Activated naive CD8-positive, alpha-beta T cell treated with anti-CD3 and anti-CD28 coated beads, Interleukin-2, amount 10 ng/mL, durations not matched to agents 7 days and 5 days (primary cell): ENCODE data around the gene GIGYF2. TPM values are rescaled to one million over a fixed set of nuclear protein-coding genes. Genes with fewer than 3 reads are reported as not detected.

Experiments used
- ATAC-seq: fragments of 150-1000 bp; cut with Tn5 transposase; one replicate; pipeline ENCODE4 v1.10.0; 2021; ENCODE audit warnings: low read depth, moderate library complexity
- POLR2A ChIA-PET: fragments of 350-600 bp; sonication (Branson Sonifier 250); formaldehyde crosslinking; loops from one replicate; lab custom pipeline; 2021; ENCODE audit warnings: antibody characterized with exemption; lab: Charles Lee
- DNase-seq: peaks from one replicate; pipeline ENCODE4 v3.0.0; 2021
- H3K27ac Mint-ChIP-seq: one replicate; pipeline ENCODE4 v1.8.0; 2022; ENCODE audit warnings: mild to moderate bottlenecking, mixed read lengths
- H3K27me3 Mint-ChIP-seq: one replicate; pipeline ENCODE4 v1.8.0; 2022; ENCODE audit warnings: mild to moderate bottlenecking, moderate library complexity, mixed read lengths
- H3K36me3 Mint-ChIP-seq: one replicate; pipeline ENCODE4 v1.8.0; 2021; ENCODE audit warnings: mild to moderate bottlenecking, mixed read lengths
- H3K4me1 Mint-ChIP-seq: one replicate; pipeline ENCODE4 v1.8.0; 2021; ENCODE audit warnings: mixed read lengths
- H3K4me3 Mint-ChIP-seq: one replicate; pipeline ENCODE4 v1.8.0; 2022; ENCODE audit warnings: mild to moderate bottlenecking, moderate library complexity, mixed read lengths
- H3K9me3 Mint-ChIP-seq: one replicate; pipeline ENCODE4 v1.8.0; 2021; ENCODE audit warnings: mixed read lengths
- total RNA-seq, 2 experiments: library from RNA; stranded (reverse); gene quantifications; one replicate each; pipeline ENCODE4 v1.2.3, GENCODE V29; 2021

GIGYF2 gene
- total RNA-seq, 2 experiments from 2014 or later, result 66.8 to 67.5 TPM

GRCh38 chr2:232888839-232889529 is 191.9 kb downstream of the GIGYF2 start:
- POLR2A ChIA-PET, result no interaction called here
- peaks cover 3% of the 10 kb centered on the region for H3K4me1 Mint-ChIP-seq
- no peaks in the 10 kb centered on the region for H3K9me3 Mint-ChIP-seq
- no peak overlapping the region for H3K4me3 Mint-ChIP-seq
- DNase-seq, result peak; percentile 20
- ATAC-seq, result no peak
- H3K27me3 Mint-ChIP-seq, result peaks cover 3% of the 10 kb centered on the region
- no peaks in the 10 kb centered on the region for H3K36me3 Mint-ChIP-seq
- no peak overlapping the region for H3K27ac Mint-ChIP-seq

- Mint-ChIP-seq H3K4me3 (no peak overlapping the region), H3K4me1 (peaks cover 3% of the 10 kb centered on the region), H3K9me3 (no peaks in the 10 kb centered on the region), H3K27ac (no peak overlapping the region), H3K36me3 (no peaks in the 10 kb centered on the region), H3K27me3 (peaks cover 3% of the 10 kb centered on the region)
- peak; percentile 15 for DNase-seq
- POLR2A ChIA-PET, result no interaction called here
- ATAC-seq, result no peak
Measured at GRCh38 chr2:232889876-232890401, 192.8 kb downstream of the GIGYF2 start.

- Mint-ChIP-seq H3K9me3 (no peaks in the 10 kb centered on the region), H3K4me3 (no peak overlapping the region)
- no peak for ATAC-seq
Measured at GRCh38 chr2:232890536-232890895, 193.4 kb downstream of the GIGYF2 start.

DNA sequence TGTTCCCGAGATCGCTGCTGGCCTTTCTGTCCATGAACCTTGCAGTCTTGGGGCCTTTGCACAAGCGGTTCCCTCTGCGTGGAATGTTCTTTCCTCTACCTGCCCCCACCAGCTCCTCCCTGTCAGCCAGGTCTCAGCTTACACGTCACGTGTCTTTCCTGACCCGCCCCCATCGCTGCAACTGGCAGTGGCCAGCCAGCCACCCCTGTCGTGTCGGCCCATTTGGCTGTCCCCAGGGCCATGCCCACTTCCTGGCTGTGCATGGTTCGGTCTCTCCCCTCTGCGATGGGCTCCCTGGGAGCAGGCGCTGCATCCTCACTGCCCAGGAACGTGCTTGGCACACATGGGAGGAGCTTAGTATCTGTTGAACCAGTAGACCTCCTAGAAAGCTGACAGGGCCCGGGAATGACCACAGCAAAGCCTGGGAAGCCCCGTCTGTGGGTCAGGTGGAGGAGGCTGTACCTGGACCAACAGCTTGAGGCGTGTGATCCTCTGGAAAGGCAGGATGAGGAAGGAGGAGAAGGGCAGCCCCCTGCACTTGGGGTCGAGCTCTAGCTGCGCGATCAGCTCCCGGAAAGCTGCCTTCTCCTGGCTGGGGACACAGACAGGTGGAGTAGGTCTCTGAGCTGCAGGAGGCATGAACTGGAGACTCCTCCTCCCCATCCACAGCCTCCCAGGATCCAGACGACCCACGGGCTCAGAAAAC is 193.9 kb downstream of the GIGYF2 start:
- H3K27me3 Mint-ChIP-seq, result peaks cover 3% of the 10 kb centered on the region
- ATAC-seq, result no peak

More at GRCh38 chr2:232890536-232890895, 193.4 kb downstream of the GIGYF2 start:
- POLR2A ChIA-PET, result no interaction called here
- Mint-ChIP-seq H3K27ac (no peak overlapping the region), H3K4me1 (peaks cover 3% of the 10 kb centered on the region), H3K27me3 (peaks cover 3% of the 10 kb centered on the region), H3K36me3 (no peaks in the 10 kb centered on the region)
- DNase-seq, result peak; percentile 17

DNA sequence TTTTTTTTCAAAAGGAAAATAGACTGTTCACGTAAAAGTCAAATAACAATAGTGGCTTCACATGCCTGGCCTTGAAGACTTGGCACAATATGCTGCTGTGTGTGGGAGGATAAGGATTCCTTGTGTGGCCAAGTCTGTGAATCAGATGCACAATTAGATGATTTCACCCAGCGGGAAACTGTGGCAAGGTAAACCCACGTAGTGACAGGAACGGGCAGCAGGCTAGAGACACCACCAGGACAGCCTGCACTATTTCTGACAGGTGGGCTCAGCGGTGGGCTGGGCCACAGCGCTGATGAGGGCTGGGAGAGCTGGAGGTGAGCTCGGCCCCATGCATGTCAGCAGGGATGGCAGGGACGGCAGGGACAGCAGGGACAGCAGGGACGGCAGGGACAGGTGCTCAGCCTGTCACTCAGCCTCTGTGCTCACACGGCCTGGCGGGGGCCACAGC is 194.5 kb downstream of the GIGYF2 start:
- no peaks in the 10 kb centered on the region for H3K36me3 Mint-ChIP-seq
- peaks cover 3% of the 10 kb centered on the region for H3K27me3 Mint-ChIP-seq
- no peak for ATAC-seq
- peaks cover 3% of the 10 kb centered on the region for H3K4me1 Mint-ChIP-seq
- DNase-seq, result no peak
- no peaks in the 10 kb centered on the region for H3K9me3 Mint-ChIP-seq
- H3K27ac Mint-ChIP-seq, result no peak overlapping the region
- POLR2A ChIA-PET, result no interaction called here
- no peak overlapping the region for H3K4me3 Mint-ChIP-seq

More for the DNA sequence above, 193.9 kb downstream of the GIGYF2 start:
- Mint-ChIP-seq H3K36me3 (no peaks in the 10 kb centered on the region), H3K9me3 (no peaks in the 10 kb centered on the region), H3K4me3 (no peak overlapping the region), H3K27ac (no peak overlapping the region), H3K4me1 (peaks cover 3% of the 10 kb centered on the region)
- DNase-seq, result peak; percentile 17
- POLR2A ChIA-PET, result no interaction called here

DNA sequence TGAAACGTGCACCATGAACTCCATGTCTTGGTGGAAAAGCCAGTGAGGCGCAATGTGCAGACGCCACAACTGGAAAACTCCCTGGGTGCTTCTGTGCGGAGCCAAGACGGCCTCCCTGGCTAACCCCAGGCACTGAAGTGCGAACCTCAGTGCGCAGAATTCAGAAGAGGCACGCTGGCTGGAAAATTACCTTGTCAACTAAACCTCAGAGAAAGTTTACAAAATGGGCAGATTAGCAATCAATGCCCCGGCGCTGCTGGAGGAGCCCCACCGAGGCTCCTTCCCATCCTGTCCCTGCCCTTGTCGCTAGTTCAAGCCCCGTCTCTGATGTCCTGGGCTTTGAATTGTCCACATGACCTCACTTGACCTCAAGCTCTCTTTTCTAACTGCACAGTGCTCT is 195.1 kb downstream of the GIGYF2 start:
- no peak for ATAC-seq
- no peaks in the 10 kb centered on the region for H3K9me3 Mint-ChIP-seq
- H3K4me3 Mint-ChIP-seq, result no peak overlapping the region
- peaks cover 3% of the 10 kb centered on the region for H3K4me1 Mint-ChIP-seq
- no peak overlapping the region for H3K27ac Mint-ChIP-seq
- DNase-seq, result no peak
- POLR2A ChIA-PET, result no interaction called here
- no peaks in the 10 kb centered on the region for H3K36me3 Mint-ChIP-seq
- peaks cover 3% of the 10 kb centered on the region for H3K27me3 Mint-ChIP-seq

DNA sequence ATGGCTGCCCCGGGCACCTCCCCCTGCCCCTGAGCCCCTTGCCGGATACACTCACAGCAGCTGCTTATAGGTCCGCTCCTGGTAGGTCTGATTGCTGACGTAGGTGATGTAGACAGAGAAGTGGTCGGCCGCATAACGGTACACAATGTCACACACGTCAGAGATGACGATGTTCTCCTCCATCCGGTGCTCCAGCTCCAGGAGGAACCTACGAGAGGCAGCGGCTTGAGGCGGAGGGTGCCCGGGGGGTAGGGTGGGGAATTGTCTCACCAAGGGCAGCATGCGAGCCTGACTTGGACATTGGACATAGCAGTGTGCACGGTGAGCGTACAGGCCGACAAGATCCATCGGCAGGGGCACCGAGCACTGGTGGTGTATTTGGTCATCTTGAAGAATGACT is 195.7 kb downstream of the GIGYF2 start:
- no peak for ATAC-seq
- no peak overlapping the region for H3K27ac Mint-ChIP-seq
- no peak for DNase-seq
- POLR2A ChIA-PET, result no interaction called here
- H3K27me3 Mint-ChIP-seq, result peaks cover 3% of the 10 kb centered on the region
- no peaks in the 10 kb centered on the region for H3K9me3 Mint-ChIP-seq
- peaks cover 3% of the 10 kb centered on the region for H3K4me1 Mint-ChIP-seq
- no peaks in the 10 kb centered on the region for H3K36me3 Mint-ChIP-seq
- no peak overlapping the region for H3K4me3 Mint-ChIP-seq

DNA sequence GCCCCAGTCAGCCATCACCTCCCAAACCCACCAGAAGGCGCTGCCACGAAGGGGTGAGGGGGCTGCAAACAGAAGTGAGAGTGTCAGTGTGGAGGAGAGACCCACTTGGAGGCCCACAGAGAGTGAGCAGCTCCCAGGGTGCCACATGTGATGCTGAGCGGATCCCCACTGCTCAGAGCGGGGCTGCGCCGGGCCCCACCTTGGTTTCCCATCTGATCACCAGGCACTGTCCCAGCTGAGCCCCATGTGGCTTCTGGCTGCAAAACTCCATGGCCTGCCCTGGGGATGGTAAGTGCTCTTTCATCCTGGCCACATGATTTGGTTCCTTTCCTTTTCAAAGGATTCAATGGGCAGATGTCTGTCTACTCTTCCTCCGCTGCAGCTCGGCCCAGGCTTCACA is 196.7 kb downstream of the GIGYF2 start:
- DNase-seq, result no peak
- H3K36me3 Mint-ChIP-seq, result no peaks in the 10 kb centered on the region
- H3K9me3 Mint-ChIP-seq, result no peaks in the 10 kb centered on the region
- peaks cover 3% of the 10 kb centered on the region for H3K27me3 Mint-ChIP-seq
- POLR2A ChIA-PET, result no interaction called here
- peaks cover 3% of the 10 kb centered on the region for H3K4me1 Mint-ChIP-seq
- H3K27ac Mint-ChIP-seq, result no peak overlapping the region
- no peak for ATAC-seq
- no peak overlapping the region for H3K4me3 Mint-ChIP-seq

GRCh38 chr2:232894251-232894650 is 197.1 kb downstream of the GIGYF2 start:
- Mint-ChIP-seq H3K27me3 (peaks cover 3% of the 10 kb centered on the region), H3K4me1 (peaks cover 3% of the 10 kb centered on the region), H3K9me3 (no peaks in the 10 kb centered on the region), H3K4me3 (no peak overlapping the region), H3K36me3 (no peaks in the 10 kb centered on the region), H3K27ac (no peak overlapping the region)
- POLR2A ChIA-PET, result no interaction called here
- no peak for ATAC-seq
- no peak for DNase-seq

- H3K36me3 Mint-ChIP-seq, result no peaks in the 10 kb centered on the region
- peaks cover 3% of the 10 kb centered on the region for H3K4me1 Mint-ChIP-seq
- H3K9me3 Mint-ChIP-seq, result no peaks in the 10 kb centered on the region
- ATAC-seq (no peak), DNase-seq (no peak)
- H3K27ac Mint-ChIP-seq, result no peak overlapping the region
- POLR2A ChIA-PET, result no interaction called here
- H3K27me3 Mint-ChIP-seq, result peaks cover 3% of the 10 kb centered on the region
- H3K4me3 Mint-ChIP-seq, result no peak overlapping the region
Measured at GRCh38 chr2:232894746-232895145, 197.6 kb downstream of the GIGYF2 start.

- H3K9me3 Mint-ChIP-seq, result no peaks in the 10 kb centered on the region
- peaks cover under 1% of the 10 kb centered on the region for H3K27me3 Mint-ChIP-seq
- POLR2A ChIA-PET, result no interaction called here
- no peak overlapping the region for H3K4me3 Mint-ChIP-seq
- no peak for DNase-seq
- H3K36me3 Mint-ChIP-seq, result no peaks in the 10 kb centered on the region
- no peak for ATAC-seq
- peak overlapping the region; percentile 23 for H3K27ac Mint-ChIP-seq
- no peaks in the 10 kb centered on the region for H3K4me1 Mint-ChIP-seq
Measured at GRCh38 chr2:232896111-232896510, 199.0 kb downstream of the GIGYF2 start.

GRCh38 chr2:232896720-232897597 is 199.8 kb downstream of the GIGYF2 start:
- Mint-ChIP-seq H3K4me1 (no peaks in the 10 kb centered on the region), H3K27ac (no peak overlapping the region), H3K4me3 (no peak overlapping the region), H3K36me3 (no peaks in the 10 kb centered on the region), H3K27me3 (no peaks in the 10 kb centered on the region), H3K9me3 (no peaks in the 10 kb centered on the region)
- ATAC-seq, result no peak
- no peak for DNase-seq
- POLR2A ChIA-PET, result no interaction called here
